Peyer's patch (tissue), 4 donors: Measurements from ENCODE around the gene RAB5B. TPM values are rescaled to one million over a fixed set of nuclear protein-coding genes. Genes with fewer than 3 reads are reported as not detected.

Experiments
- DNase-seq, 3 donors: peaks; one replicate each; pipeline ENCODE4 v3.0.0-alpha.2; 2017 to 2019
- H3K27ac ChIP-seq, 4 donors: fragments of 200-600 bp; sonication (generic); one replicate each; pipeline ENCODE4 v1.5.1; 2016 to 2019
- H3K27me3 ChIP-seq, 2 donors: fragments of 200-600 bp; sonication (generic); one replicate each; pipeline ENCODE4 v1.5.1; 2019
- H3K36me3 ChIP-seq, 3 donors: fragments of 200-600 bp; sonication (generic); one replicate each; pipeline ENCODE4 v1.5.1; 2016 to 2019
- H3K4me1 ChIP-seq, 4 donors: fragments of 200-600 bp; sonication (generic); one replicate each; pipeline ENCODE4 v1.5.1; 2016 to 2019
- H3K4me3 ChIP-seq, 4 donors: fragments of 200-600 bp; sonication (generic); 1 replicate in 3 of 4; 2 replicates in 1 of 4; pipeline ENCODE4 v1.5.1; 2016 to 2019; ENCODE audit warnings: mild to moderate bottlenecking in 1 of 4
- H3K9me3 ChIP-seq, 4 donors: fragments of 200-600 bp; sonication (generic); one replicate each; pipeline ENCODE4 v1.5.1; 2016 to 2019; ENCODE audit warnings: mild to moderate bottlenecking in 1 of 4
- POLR2A ChIP-seq, 2 donors: fragments of 450-650 bp; IDR thresholded peaks; one replicate each; pipeline ENCODE4 v1.5.1; 2017; ENCODE audit warnings: antibody characterized with exemption in 2 of 2, mild to moderate bottlenecking in 2 of 2, moderate library complexity in 2 of 2
- total RNA-seq, 4 donors: library from RNA; depleted of rRNA; stranded (reverse); fragments of >200 nt; gene quantifications; one replicate each; pipeline ENCODE4 v1.1.0, GENCODE V29; 2016
- TF ChIP-seq, protein P1 (sequence below), 6 experiments: fragments of 450-650 bp in 4 of 6; fragments of 200-600 bp in 2 of 6; sonication (generic) in 1 of 6; IDR thresholded peaks; one replicate each; pipeline ENCODE4 v1.5.1; 2017 to 2019; ENCODE audit warnings: antibody characterized with exemption in 6 of 6, mild to moderate bottlenecking in 3 of 6, moderate library complexity in 1 of 6

RAB5B gene
- total RNA-seq, 4 donors from 2014 or later, result 70.7 to 96.6 (median 84.2) TPM

DNA sequence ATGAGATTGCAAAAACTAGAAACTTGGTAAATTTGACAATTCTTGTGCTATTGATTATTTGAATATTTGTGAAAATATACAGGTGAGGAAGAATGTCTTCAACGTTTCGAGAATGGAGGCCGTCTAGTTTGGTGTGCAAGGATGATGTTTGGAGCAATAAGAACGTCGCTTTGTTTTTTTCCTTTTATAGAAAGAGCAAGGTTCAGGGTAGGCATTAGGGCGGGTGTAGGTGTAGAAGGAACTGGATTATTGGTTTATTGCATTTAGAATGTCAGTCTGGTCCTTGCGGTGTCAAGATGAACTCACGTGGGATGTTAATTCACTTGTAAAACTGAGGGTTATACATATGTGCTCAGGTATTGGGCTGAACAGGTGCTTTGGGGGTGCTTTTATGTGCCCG lies 69.0 kb downstream of the RAB5B start:
- Histone ChIP-seq H3K27me3 (no peaks in the 10 kb centered on the region), H3K4me1 (peaks cover 0 to 19% (median 2%) of the 10 kb centered on the region in 4 donors), H3K27ac (peak overlapping the region; percentile 88 to 91 (median 89)), H3K36me3 (peaks cover 0 to 30% (median 0%) of the 10 kb centered on the region in 3 donors), H3K4me3 (peak overlapping the region; percentile 60 to 88 (median 72)), H3K9me3 (no peaks in the 10 kb centered on the region)
- TF ChIP-seq, protein P1, sequence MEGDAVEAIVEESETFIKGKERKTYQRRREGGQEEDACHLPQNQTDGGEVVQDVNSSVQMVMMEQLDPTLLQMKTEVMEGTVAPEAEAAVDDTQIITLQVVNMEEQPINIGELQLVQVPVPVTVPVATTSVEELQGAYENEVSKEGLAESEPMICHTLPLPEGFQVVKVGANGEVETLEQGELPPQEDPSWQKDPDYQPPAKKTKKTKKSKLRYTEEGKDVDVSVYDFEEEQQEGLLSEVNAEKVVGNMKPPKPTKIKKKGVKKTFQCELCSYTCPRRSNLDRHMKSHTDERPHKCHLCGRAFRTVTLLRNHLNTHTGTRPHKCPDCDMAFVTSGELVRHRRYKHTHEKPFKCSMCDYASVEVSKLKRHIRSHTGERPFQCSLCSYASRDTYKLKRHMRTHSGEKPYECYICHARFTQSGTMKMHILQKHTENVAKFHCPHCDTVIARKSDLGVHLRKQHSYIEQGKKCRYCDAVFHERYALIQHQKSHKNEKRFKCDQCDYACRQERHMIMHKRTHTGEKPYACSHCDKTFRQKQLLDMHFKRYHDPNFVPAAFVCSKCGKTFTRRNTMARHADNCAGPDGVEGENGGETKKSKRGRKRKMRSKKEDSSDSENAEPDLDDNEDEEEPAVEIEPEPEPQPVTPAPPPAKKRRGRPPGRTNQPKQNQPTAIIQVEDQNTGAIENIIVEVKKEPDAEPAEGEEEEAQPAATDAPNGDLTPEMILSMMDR (IDR thresholded peaks at IDR 0.05), result peak in 2 of 6 experiments; percentile 14 to 28
- peak in 1 of 2 donors; percentile 49 for TF ChIP-seq POLR2A (IDR thresholded peaks at IDR 0.05)
- no peak for DNase-seq

Other genes with a start within 250 kb of the RAB5B start
- gene CD63, start 245.1 kb upstream of the RAB5B start, total RNA-seq, result 100 to 1,000 TPM; 139 to 433 (median 351) TPM
- 10 to 100 TPM in 1 of 4 donors, 1 to 10 TPM in 1, under 1 TPM in 2; 0.35 to 14.9 (median 1.1) TPM for gene GDF11, start 231.0 kb upstream of the RAB5B start, total RNA-seq
- 10 to 100 TPM; 21.9 to 60.2 (median 44.9) TPM for gene SARNP, start 156.4 kb upstream of the RAB5B start, total RNA-seq
- gene ORMDL2, start 156.0 kb upstream of the RAB5B start, total RNA-seq, result 10 to 100 TPM in 3 of 4 donors, 1 to 10 TPM in 1; 5.0 to 31.2 (median 24.2) TPM
- 10 to 100 TPM; 35.4 to 43.4 (median 43.0) TPM for gene DNAJC14, start 144.5 kb upstream of the RAB5B start, total RNA-seq
- 10 to 100 TPM in 1 of 4 donors, 1 to 10 TPM in 3; 3.3 to 44.6 (median 5.2) TPM for gene MMP19, start 131.1 kb upstream of the RAB5B start, total RNA-seq
- 10 to 100 TPM; 49.1 to 63.7 (median 52.4) TPM for gene PYM1, start 46.2 kb upstream of the RAB5B start, total RNA-seq
- 100 to 1,000 TPM; 181 to 447 (median 331) TPM for gene DGKA, start 42.9 kb upstream of the RAB5B start, total RNA-seq
- gene PMEL, start 8.0 kb upstream of the RAB5B start, total RNA-seq, result 1 to 10 TPM; 2.5 to 10.0 (median 3.0) TPM
- 10 to 100 TPM in 3 of 4 donors, 1 to 10 TPM in 1; 7.7 to 55.3 (median 13.4) TPM for gene CDK2, start 7.2 kb upstream of the RAB5B start, total RNA-seq
- gene SUOX, start 23.2 kb downstream of the RAB5B start, total RNA-seq, result 10 to 100 TPM; 16.5 to 38.9 (median 27.0) TPM
- gene IKZF4, start 47.0 kb downstream of the RAB5B start, total RNA-seq, result 1 to 10 TPM; 2.8 to 7.4 (median 3.6) TPM
- 1,000 to 10,000 TPM in 1 of 4 donors, 100 to 1,000 TPM in 3; 564 to 1,937 (median 779) TPM for gene RPS26, start 67.8 kb downstream of the RAB5B start, total RNA-seq
- gene ERBB3, start 106.1 kb downstream of the RAB5B start, total RNA-seq, result 100 to 1,000 TPM in 3 of 4 donors, 10 to 100 TPM in 1; 61.9 to 532 (median 451) TPM
- 100 to 1,000 TPM in 1 of 4 donors, 10 to 100 TPM in 3; 34.3 to 221 (median 48.7) TPM for gene PA2G4, start 130.5 kb downstream of the RAB5B start, total RNA-seq
- gene RPL41, start 142.6 kb downstream of the RAB5B start, total RNA-seq, result 1,000 to 10,000 TPM; 1,852 to 2,996 (median 2,194) TPM
- 1 to 10 TPM; 2.0 to 5.5 (median 3.8) TPM for gene ZC3H10, start 144.2 kb downstream of the RAB5B start, total RNA-seq
- gene ESYT1, start 154.2 kb downstream of the RAB5B start, total RNA-seq, result 10 to 100 TPM; 36.3 to 62.7 (median 53.2) TPM
- gene MYL6B, start 178.5 kb downstream of the RAB5B start, total RNA-seq, result 10 to 100 TPM; 16.0 to 46.2 (median 21.3) TPM
- 1,000 to 10,000 TPM; 1,247 to 1,872 (median 1,541) TPM for gene MYL6, start 184.3 kb downstream of the RAB5B start, total RNA-seq
- gene SMARCC2, start 215.4 kb downstream of the RAB5B start, total RNA-seq, result 100 to 1,000 TPM in 3 of 4 donors, 10 to 100 TPM in 1; 85.6 to 299 (median 139) TPM
- gene RNF41, start 247.8 kb downstream of the RAB5B start, total RNA-seq, result 10 to 100 TPM; 23.8 to 52.0 (median 37.6) TPM